ENCODE data around the gene HDAC9.

The HDAC9 gene

GRCh38 chr7:18558910-18559309, 63.4 kb downstream of the HDAC9 start:
- DNase-seq = no peak

GRCh38 chr7:18559756-18560155, 64.2 kb downstream of the HDAC9 start:
- no peak for DNase-seq

GRCh38 chr7:18564779-18565178, 69.2 kb downstream of the HDAC9 start:
- no peak for DNase-seq

- DNase-seq = no peak
Measured at GRCh38 chr7:18565337-18565736, 69.8 kb downstream of the HDAC9 start.

GRCh38 chr7:18566205-18566604, 70.7 kb downstream of the HDAC9 start:
- DNase-seq = no peak

- no peak for DNase-seq
Measured at GRCh38 chr7:18566829-18567228, 71.3 kb downstream of the HDAC9 start.

GRCh38 chr7:18570441-18570840, 74.9 kb downstream of the HDAC9 start:
- no peak for DNase-seq

GRCh38 chr7:18570890-18571478, 75.4 kb downstream of the HDAC9 start:
- DNase-seq = no peak

GRCh38 chr7:18572154-18572553, 76.6 kb downstream of the HDAC9 start:
- DNase-seq = no peak

GRCh38 chr7:18572885-18573284, 77.3 kb downstream of the HDAC9 start:
- DNase-seq = no peak

GRCh38 chr7:18573410-18574234, 78.1 kb downstream of the HDAC9 start:
- DNase-seq = no peak

GRCh38 chr7:18574235-18574540, 78.6 kb downstream of the HDAC9 start:
- no peak for DNase-seq

- no peak for DNase-seq
Measured at GRCh38 chr7:18574676-18575075, 79.1 kb downstream of the HDAC9 start.

- DNase-seq = no peak
Measured at GRCh38 chr7:18575622-18576572, 80.3 kb downstream of the HDAC9 start.

GRCh38 chr7:18577096-18577771, 81.7 kb downstream of the HDAC9 start:
- DNase-seq = no peak

GRCh38 chr7:18579698-18580097, 84.1 kb downstream of the HDAC9 start:
- no peak for DNase-seq

GRCh38 chr7:18580950-18581349, 85.4 kb downstream of the HDAC9 start:
- no peak for DNase-seq

- no peak for DNase-seq
Measured at GRCh38 chr7:18583305-18583704, 87.8 kb downstream of the HDAC9 start.

- no peak for DNase-seq
Measured at GRCh38 chr7:18590241-18590640, 94.7 kb downstream of the HDAC9 start.

- DNase-seq = no peak
Measured at GRCh38 chr7:18590744-18591340, 95.3 kb downstream of the HDAC9 start.

GRCh38 chr7:18593602-18594279, 98.2 kb downstream of the HDAC9 start:
- no peak for DNase-seq

- DNase-seq = no peak
Measured at GRCh38 chr7:18597754-18598153, 102.2 kb downstream of the HDAC9 start.
